Left ventricle myocardium inferior (tissue), 1 donor: ENCODE measurements around the gene SNX9. TPM values are rescaled to one million over a fixed set of nuclear protein-coding genes. Genes with fewer than 3 reads are reported as not detected.

Source experiments
- DNase-seq: peaks from one replicate; pipeline ENCODE4 v3.0.0-alpha.2; 2020
- H3K27ac ChIP-seq: fragments of 200-600 bp; replicated peaks from 2 replicates; pipeline ENCODE4 v1.8.0; 2021
- H3K27me3 ChIP-seq: fragments of 200-600 bp; 2 replicates; pipeline ENCODE4 v1.8.0; 2021; ENCODE audit warnings: low read depth
- H3K36me3 ChIP-seq: fragments of 200-600 bp; 2 replicates; pipeline ENCODE4 v1.8.0; 2021
- H3K4me1 ChIP-seq: fragments of 200-600 bp; 2 replicates; pipeline ENCODE4 v1.8.0; 2021
- H3K4me3 ChIP-seq: fragments of 200-600 bp; 2 replicates; pipeline ENCODE4 v1.8.0; 2021; ENCODE audit warnings: mild to moderate bottlenecking, moderate library complexity
- H3K9me3 ChIP-seq: fragments of 200-600 bp; replicated peaks from 2 replicates; pipeline ENCODE4 v1.8.0; 2021
- CTCF ChIP-seq: fragments of 200-600 bp; IDR thresholded peaks from 2 replicates; pipeline ENCODE4 v1.8.0; 2021; ENCODE audit warnings: antibody characterized with exemption, mild to moderate bottlenecking, borderline replicate concordance
- intact Hi-C: fragments of 100-400 bp; cut with micrococcal nuclease; formaldehyde crosslinking; loops from one replicate; pipeline ENCODE4 v1.11.0; 2022
- total RNA-seq: library from RNA; stranded (reverse); fragmentation: NEBNext Ultra II Directional; extraction: Animal tissue kit (Norgen Biotek cat#: 25700); gene quantifications from one replicate; pipeline ENCODE4 v1.2.1, GENCODE V29; 2021
- donor health status: DM: no; HTN: yes; CAD: no; lungs with severe emphysema.

Gene SNX9
- total RNA-seq, 1 donor from 2014 or later: 31.9 TPM

- Histone ChIP-seq H3K36me3 (no peaks in the 10 kb centered on the region), H3K27ac (no peak overlapping the region), H3K4me3 (no peak overlapping the region), H3K27me3 (no peaks in the 10 kb centered on the region), H3K9me3 (no peaks in the 10 kb centered on the region), H3K4me1 (peaks cover 24% of the 10 kb centered on the region)
- intact Hi-C loops: no loop called here
- no peak for DNase-seq
- TF ChIP-seq CTCF: no peak
These were observed 155.2 kb downstream of the SNX9 start for GRCh38 chr6:157978021-157978783.

- H3K27me3 ChIP-seq: no peaks in the 10 kb centered on the region
- intact Hi-C loops: no loop called here
- peaks cover 33% of the 10 kb centered on the region for H3K4me1 ChIP-seq
- H3K4me3 ChIP-seq: peak overlapping the region; percentile 92
- peak overlapping the region; percentile 78 for H3K27ac ChIP-seq
- H3K36me3 ChIP-seq: no peaks in the 10 kb centered on the region
- TF ChIP-seq CTCF: no peak
- no peaks in the 10 kb centered on the region for H3K9me3 ChIP-seq
- DNase-seq: no peak
These were observed 157.5 kb downstream of the SNX9 start for GRCh38 chr6:157980288-157981131.

GRCh38 chr6:157981132-157981394 is 158.0 kb downstream of the SNX9 start:
- H3K4me3 ChIP-seq: peak overlapping the region; percentile 92
- intact Hi-C loops: no loop called here
- DNase-seq: no peak
- H3K27me3 ChIP-seq: no peaks in the 10 kb centered on the region
- H3K36me3 ChIP-seq: no peaks in the 10 kb centered on the region
- peak overlapping the region; percentile 78 for H3K27ac ChIP-seq
- no peak for TF ChIP-seq CTCF
- H3K4me1 ChIP-seq: peaks cover 33% of the 10 kb centered on the region
- no peaks in the 10 kb centered on the region for H3K9me3 ChIP-seq

- Histone ChIP-seq H3K27me3 (no peaks in the 10 kb centered on the region), H3K36me3 (no peaks in the 10 kb centered on the region), H3K4me1 (peaks cover 33% of the 10 kb centered on the region), H3K4me3 (peak within 1 kb of the TSS; percentile 92), H3K9me3 (no peaks in the 10 kb centered on the region), H3K27ac (peak within 1 kb of the TSS; percentile 78)
- intact Hi-C loops: no loop called here
- peak; percentile 68 for TF ChIP-seq CTCF
- peak; percentile 78 for DNase-seq
These were observed 158.5 kb downstream of the SNX9 start, which contains the start of gene SYNJ2 for GRCh38 chr6:157981395-157982101. TSS of gene SYNJ2 (plus strand) at chr6:157981863. CDS start at chr6:157981962, 99 bp downstream.

- TF ChIP-seq CTCF: no peak
- Histone ChIP-seq H3K27me3 (no peaks in the 10 kb centered on the region), H3K4me3 (peak overlapping the region; percentile 92), H3K36me3 (no peaks in the 10 kb centered on the region), H3K9me3 (no peaks in the 10 kb centered on the region), H3K27ac (peak overlapping the region; percentile 78), H3K4me1 (peaks cover 33% of the 10 kb centered on the region)
- intact Hi-C loops: no loop called here
- DNase-seq: no peak
These were observed 159.1 kb downstream of the SNX9 start for GRCh38 chr6:157982102-157982562.
